Kidney (tissue), 14 donors: ENCODE data around the gene TMEM109. TPM values are rescaled to one million over a fixed set of nuclear protein-coding genes. Genes with fewer than 3 reads are reported as not detected.
"Not testable (repeated sequence)": the region's sequence is repeated elsewhere in the genome, so short reads cannot be mapped to it uniquely, and the experiment has no call there.

Experiments
- DNase-seq, 5 donors: peaks; one replicate each; pipeline ENCODE4 v3.0.0-alpha.2; 2013 to 2020
- FAIRE-seq: peaks from 2 replicates; lab custom pipeline; 2012; peaks lifted over from hg19 to GRCh38; lab: Jason Lieb, UNC
- H3K27ac ChIP-seq, 2 donors: one replicate each; pipeline ENCODE4 v1.7.0; 2013; ENCODE audit warnings: low read depth in 2 of 2, low read length in 2 of 2, inconsistent platforms in 1 of 2
- H3K27me3 ChIP-seq: one replicate; pipeline ENCODE4 v1.7.1; 2013; ENCODE audit warnings: low read length, inconsistent platforms; ENCODE audit not compliant: control insufficient read depth, insufficient read depth
- H3K36me3 ChIP-seq, 3 donors: one replicate each; pipeline versions ENCODE4 v1.7.0 to v1.7.1; 2013; ENCODE audit warnings: low read length in 3 of 3, control low read depth in 1 of 3, inconsistent platforms in 1 of 3; ENCODE audit not compliant: insufficient read depth in 3 of 3, control insufficient read depth in 2 of 3
- H3K4me1 ChIP-seq, 3 donors: one replicate each; pipeline versions ENCODE4 v1.7.0 to v1.7.1; 2013; ENCODE audit warnings: low read length in 3 of 3, inconsistent platforms in 1 of 3, low read depth in 1 of 3; ENCODE audit not compliant: control insufficient read depth in 2 of 3, insufficient read depth in 2 of 3
- H3K4me3 ChIP-seq, 3 donors: one replicate each; pipeline versions ENCODE4 v1.7.0 to v1.8.1; 2013; ENCODE audit warnings: low read length in 3 of 3, control low read depth in 1 of 3, inconsistent platforms in 1 of 3
- H3K9ac ChIP-seq, 3 donors: one replicate each; pipeline versions ENCODE4 v1.7.0 to v1.7.1; 2013; ENCODE audit warnings: low read length in 3 of 3, control low read depth in 1 of 3, inconsistent platforms in 1 of 3
- H3K9me3 ChIP-seq, 3 donors: one replicate each; pipeline versions ENCODE4 v1.7.0 to v1.7.1; 2013; ENCODE audit warnings: low read length in 3 of 3, control low read depth in 1 of 3, inconsistent platforms in 1 of 3; ENCODE audit not compliant: control insufficient read depth in 2 of 3, insufficient read depth in 1 of 3
- CTCF ChIP-seq: IDR thresholded peaks from 3 replicates; pipeline ENCODE4 v1.5.1; 2012; ENCODE audit warnings: mild to moderate bottlenecking, moderate library complexity, borderline replicate concordance; ENCODE audit not compliant: insufficient read depth; ENCODE audit errors: extremely low read depth
- intact Hi-C: fragments of 100-400 bp; cut with DNase I; formaldehyde crosslinking; loops from one replicate; pipeline ENCODE4 v1.11.1; 2022
- polyA plus RNA-seq: library from polyadenylated mRNA; stranded (reverse); fragments of 350-450 nt; fragmentation: Illumina TruSeq; extraction: RNeasy Lipid Tissue Mini Kit (QIAGEN cat#74804); gene quantifications from one replicate; pipeline ENCODE4 v1.2.3, GENCODE V29; 2014; ENCODE audit warnings: low read depth, low replicate concordance; ENCODE audit not compliant: insufficient read depth
- total RNA-seq: library from RNA; stranded (reverse); fragmentation: NEBNext Ultra II Directional; extraction: Animal tissue kit (Norgen Biotek cat#: 25700); gene quantifications from one replicate; pipeline ENCODE4 v1.2.1, GENCODE V29; 2021
- donor health status: control.
- donor health status: control.
- donor health status: control.
- donor health status: control.
- donor health status: control.
- donor health status: DM: yes; HTN: yes; CAD: no.
- donor health status: Normal renal cell carcinoma (clear cell type).

Gene TMEM109
- total and polyA plus RNA-seq, 2 donors from 2014 or later, result 130 to 139 TPM

GRCh38 chr11:60908803-60909202 lies 5.2 kb upstream of the TMEM109 start:
- H3K4me3 ChIP-seq, result no peak overlapping the region
- H3K9ac ChIP-seq, result no peak overlapping the region
- H3K27ac ChIP-seq, result no peak overlapping the region
- intact Hi-C loops, result no loop called here
- TF ChIP-seq CTCF, result no peak
- no peak for DNase-seq
- FAIRE-seq, result no peak
- H3K27me3 ChIP-seq, result no peaks in the 10 kb centered on the region
- peaks cover 0 to under 1% (median 0%) of the 10 kb centered on the region in 3 donors for H3K36me3 ChIP-seq
- H3K9me3 ChIP-seq, result no peaks in the 10 kb centered on the region
- H3K4me1 ChIP-seq, result peaks cover 9 to 20% (median 12%) of the 10 kb centered on the region in 3 donors

- H3K36me3 ChIP-seq, H3K9ac ChIP-seq, intact Hi-C loops, FAIRE-seq, DNase-seq, H3K4me3 ChIP-seq, H3K9me3 ChIP-seq, H3K27ac ChIP-seq, H3K27me3 ChIP-seq: not testable (repeated sequence)
- H3K4me1 ChIP-seq, result peaks cover 9 to 20% (median 10%) of the 10 kb centered on the region in 3 donors
Observed at GRCh38 chr11:60909680-60910280, 4.2 kb upstream of the TMEM109 start.

GRCh38 chr11:60910281-60910687 lies 3.7 kb upstream of the TMEM109 start:
- Histone ChIP-seq H3K27me3 (no peaks in the 10 kb centered on the region), H3K36me3 (no peaks in the 10 kb centered on the region), H3K9ac (no peak overlapping the region), H3K4me1 (peaks cover 5 to 19% (median 10%) of the 10 kb centered on the region in 3 donors), H3K4me3 (no peak overlapping the region), H3K9me3 (no peaks in the 10 kb centered on the region), H3K27ac (no peak overlapping the region)
- no peak for DNase-seq
- FAIRE-seq, result no peak
- intact Hi-C loops, result no loop called here
- no peak for TF ChIP-seq CTCF

GRCh38 chr11:60910711-60911380 lies 3.1 kb upstream of the TMEM109 start:
- intact Hi-C loops, result no loop called here
- peaks cover 5 to 16% (median 6%) of the 10 kb centered on the region in 3 donors for H3K4me1 ChIP-seq
- H3K27me3 ChIP-seq, result no peaks in the 10 kb centered on the region

More at GRCh38 chr11:60910711-60911380, 3.1 kb upstream of the TMEM109 start:
- FAIRE-seq, result no peak
- DNase-seq, result no peak
- no peaks in the 10 kb centered on the region for H3K36me3 ChIP-seq
- H3K27ac ChIP-seq, result no peak overlapping the region
- no peak overlapping the region for H3K9ac ChIP-seq
- no peaks in the 10 kb centered on the region for H3K9me3 ChIP-seq
- no peak for TF ChIP-seq CTCF
- H3K4me3 ChIP-seq, result no peak overlapping the region
